Kidney glomerular epithelial cell (primary cell): ENCODE results near the gene SEPTIN10.
"Not testable (repeated sequence)": the region's sequence is repeated elsewhere in the genome, so short reads cannot be mapped to it uniquely, and the experiment has no call there.

Experiments
- DNase-seq: peaks from one replicate; lab custom pipeline; 2025; lab: John Stamatoyannopoulos, UW

SEPTIN10 gene

GRCh38 chr2:109613922-109614714 is at the start of gene SEPTIN10, which contains the start of gene SOWAHC:
SEPTIN10 (minus strand) TSS chr2:109613966; CDS start chr2:109613827, 139 bp downstream.
SOWAHC (plus strand) TSS chr2:109614364; CDS start chr2:109614490, 126 bp downstream.
- peak; percentile 99 for DNase-seq

GRCh38 chr2:109662889-109663288 is 49.1 kb upstream of the SEPTIN10 start:
- no peak for DNase-seq

GRCh38 chr2:109660046-109660860 is 46.5 kb upstream of the SEPTIN10 start:
- DNase-seq, result no peak

DNA sequence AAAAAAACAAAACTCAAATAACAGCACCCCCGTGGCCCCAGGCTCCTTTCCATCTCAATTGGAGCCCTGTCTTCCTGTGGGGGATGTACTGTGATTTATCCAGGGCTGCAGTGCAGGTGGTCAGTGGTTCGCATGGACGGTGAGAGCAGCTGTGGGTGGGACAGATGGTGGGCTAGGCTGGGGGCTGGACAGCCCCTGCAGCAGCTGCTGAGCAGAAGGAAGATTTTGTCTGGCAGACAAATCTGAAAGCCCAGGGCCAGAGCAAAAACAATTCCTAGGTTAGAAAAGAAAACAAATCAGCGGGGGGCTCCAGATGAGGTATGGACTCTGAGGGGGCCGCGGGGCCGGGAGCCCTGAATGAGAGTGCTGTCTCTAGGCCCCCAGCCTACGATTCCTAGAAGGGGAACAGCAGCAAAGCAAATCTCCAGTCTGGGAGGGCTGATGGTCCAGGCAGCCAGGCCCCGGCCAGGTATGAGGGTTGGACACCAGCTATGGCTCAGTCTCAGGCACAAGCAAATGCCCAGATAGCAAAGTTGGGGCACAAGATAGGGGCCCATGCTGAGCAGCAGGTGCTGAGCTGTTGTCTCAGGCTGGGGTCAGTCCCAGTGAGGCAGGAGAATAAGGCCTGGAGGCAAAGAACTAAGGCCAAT is 45.8 kb upstream of the SEPTIN10 start:
- no peak for DNase-seq

DNA sequence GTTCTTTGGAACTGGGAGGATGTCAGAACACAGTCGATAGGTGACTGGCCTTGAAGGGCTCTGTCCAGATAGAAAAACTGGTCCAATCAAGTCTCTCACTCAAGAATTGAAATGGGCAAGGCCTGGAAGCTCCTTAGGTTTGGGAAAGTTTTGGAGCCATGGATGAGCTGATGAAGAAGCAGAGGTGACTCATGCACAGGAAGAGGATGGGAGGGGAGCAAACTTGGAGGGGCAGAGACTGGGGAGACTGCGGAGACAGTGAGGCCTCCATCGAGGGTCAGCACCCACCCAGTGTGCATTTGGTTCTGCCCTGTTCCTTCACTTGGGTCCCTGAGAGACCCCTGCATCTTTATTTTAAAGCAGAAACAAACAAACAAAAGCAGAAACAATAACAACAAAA is 41.5 kb upstream of the SEPTIN10 start:
- no peak for DNase-seq

DNA sequence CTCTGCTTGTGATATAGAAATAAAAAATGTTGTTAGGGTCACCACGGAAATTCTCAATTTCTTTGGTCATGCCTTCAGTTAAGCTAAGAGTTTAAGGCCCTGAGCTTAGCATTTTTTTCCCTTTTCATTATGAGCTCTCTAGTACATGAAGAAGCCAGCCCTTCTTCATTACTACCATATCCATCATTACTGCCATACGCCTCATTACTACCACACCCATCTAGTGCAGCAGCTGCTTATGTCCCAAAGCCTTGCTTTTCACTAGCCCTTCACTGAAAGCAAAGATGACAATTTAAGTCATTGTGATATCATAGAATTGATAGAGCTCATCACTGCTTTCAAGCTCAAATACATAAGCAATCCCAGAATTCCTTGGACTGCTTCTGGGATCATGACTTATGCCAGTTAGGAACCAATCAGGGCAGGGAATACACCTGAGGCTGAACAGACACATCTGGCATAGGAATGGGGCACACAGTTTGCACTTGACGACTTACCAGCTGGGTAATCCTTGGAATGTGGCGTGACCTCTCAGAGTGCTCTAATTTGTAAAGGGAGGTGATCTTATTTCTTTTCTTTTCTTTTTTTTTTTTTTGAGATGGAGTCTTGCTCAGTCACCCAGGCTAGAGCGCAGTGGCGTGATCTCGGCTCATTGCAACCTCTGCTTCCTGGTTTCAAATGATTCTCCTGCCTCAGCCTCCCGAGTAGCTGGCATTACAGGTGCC is 40.7 kb upstream of the SEPTIN10 start:
- no peak for DNase-seq

DNA sequence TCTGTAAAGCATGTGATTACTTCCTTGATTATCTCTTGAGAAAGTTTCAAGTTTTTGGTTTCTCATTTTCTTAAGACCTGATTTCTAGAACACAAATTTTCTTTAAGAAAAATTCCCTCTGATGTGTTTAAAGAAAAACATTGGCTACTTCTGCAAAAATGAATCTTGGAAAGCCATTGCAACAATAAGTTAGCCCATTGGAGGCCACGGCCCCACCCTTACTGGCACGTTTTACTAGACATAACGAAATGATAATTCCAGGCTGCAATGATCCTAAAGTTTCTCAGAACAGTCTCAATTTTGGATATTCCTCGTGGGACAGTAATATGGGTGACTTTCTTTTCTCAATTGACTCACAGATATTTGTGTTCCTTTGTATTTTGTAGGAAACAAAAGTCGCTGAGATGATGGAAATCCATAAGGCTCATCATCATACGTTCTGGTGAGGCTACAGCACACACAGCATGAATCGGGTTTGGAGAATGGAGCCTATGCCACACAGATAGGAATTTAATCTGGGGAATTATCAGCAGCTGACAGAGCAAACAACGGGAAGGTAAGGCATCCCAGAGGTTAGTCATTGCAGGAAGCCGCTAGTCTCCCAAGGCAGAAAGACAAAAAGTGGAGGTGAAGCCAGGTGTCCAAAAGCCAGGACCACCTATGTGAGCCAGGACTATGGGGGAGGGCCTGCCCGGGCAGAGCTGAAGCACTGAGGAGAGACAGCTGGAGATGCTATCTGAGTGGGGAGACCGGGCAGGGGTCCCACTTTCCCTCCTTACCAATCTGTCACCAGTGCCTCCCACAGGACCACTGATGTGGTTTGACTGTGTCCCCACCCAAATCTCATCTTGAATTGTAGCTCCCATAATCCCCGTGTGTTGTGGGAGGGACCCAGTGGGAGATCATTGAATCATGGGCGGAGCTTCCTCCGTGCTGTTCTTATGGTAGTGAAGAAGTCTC is 36.2 kb upstream of the SEPTIN10 start:
- no peak for DNase-seq

DNA sequence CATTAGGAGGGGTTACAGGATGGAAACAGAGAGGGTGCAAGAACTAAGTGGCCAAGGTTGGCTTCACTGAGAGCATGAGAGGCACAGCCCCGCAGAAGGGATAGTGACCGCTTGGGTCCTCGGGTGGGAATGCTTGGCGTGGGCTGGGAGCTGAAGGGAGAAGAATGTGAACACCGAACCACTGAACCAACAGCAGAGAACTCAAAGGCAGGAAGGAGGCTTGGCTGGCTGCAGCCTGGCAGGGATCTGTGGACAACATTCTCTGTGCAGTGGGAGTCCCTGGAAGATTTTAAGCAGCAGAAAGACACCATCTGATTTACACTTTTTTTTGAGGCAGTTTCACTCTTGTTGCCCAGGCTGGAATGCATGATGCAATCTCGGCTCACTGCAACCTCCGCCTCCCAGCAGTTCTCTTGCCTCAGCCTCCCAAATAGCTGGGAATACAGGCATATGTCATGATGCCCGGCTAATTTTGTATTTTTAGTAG is 34.3 kb upstream of the SEPTIN10 start:
- peak; percentile 79 for DNase-seq

- DNase-seq, result peak; percentile 79
Measured at GRCh38 chr2:109647636-109648035, 33.9 kb upstream of the SEPTIN10 start.

DNA sequence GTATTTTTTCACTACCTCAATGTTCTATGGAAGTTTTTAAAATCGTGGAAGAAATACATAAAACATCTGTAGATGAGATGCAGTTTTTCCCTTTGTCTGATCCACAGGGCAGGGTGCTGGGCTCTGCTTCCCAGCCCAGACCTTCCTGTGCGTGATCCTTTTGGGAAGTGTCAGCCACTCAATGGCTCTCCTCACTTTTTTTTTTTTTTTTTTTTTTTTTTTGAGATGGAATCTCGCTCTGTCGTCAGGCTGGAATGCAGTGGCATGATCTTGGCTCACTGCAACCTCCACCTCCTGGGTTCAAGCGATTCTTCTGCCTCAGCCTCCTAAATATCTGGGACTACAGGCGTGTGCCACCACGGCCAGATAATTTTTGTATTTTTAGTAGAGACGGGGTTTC is 33.2 kb upstream of the SEPTIN10 start:
- no peak for DNase-seq

- no peak for DNase-seq
Measured at GRCh38 chr2:109645412-109646184, 31.8 kb upstream of the SEPTIN10 start.

DNA sequence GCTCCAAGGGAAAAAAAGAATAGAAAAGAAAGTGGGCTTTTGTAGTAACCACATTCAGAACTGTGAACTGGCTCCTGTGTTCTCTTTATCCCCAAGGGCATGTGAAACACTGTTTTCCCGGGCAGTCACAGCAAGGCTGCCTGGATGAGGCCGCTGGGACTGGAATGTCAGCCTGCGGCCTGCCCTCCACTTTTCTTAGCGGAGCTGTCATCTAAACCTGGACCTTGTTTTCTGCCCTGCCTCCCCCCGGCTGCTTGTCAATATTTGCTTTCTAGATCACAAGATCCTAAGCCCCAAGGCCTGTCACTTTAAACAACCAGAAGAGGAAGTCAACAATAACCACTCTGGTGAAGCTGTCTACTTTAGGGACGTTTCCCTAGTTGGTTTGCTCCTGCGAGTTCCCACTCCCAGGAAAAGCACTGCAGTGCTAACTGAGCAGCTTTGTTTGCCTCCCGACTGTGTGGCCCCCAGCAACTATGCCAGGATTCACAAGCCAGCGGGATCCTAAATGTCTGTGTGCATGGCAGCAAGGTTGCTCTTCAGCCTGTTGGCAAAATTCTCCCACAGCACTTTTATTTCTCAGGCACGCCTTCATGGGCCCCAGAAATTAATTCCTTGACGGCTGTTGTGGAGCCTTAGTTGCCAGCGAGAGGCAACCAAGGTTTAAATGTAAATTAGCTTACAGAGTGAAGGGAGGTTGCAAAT is 31.0 kb upstream of the SEPTIN10 start:
- no peak for DNase-seq

DNA sequence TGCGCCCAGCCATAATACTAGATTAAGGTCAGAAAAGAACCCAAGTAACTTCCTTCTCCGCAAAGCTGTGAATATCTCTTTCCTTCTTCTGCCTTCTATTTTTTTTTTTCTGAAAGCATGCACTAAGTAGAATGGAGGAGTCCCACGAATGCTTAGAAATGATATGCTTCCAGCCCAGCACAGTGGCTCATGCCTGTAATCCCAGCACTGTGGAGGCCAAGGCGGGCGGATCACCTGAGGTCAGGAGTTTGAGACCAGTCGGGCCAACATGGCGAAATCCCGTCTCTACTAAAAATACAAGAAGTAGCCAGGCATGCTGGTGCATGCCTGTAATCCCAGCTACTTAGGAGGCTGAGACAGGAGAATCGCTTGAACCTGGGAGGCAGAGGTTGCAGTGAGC is 26.2 kb upstream of the SEPTIN10 start:
- not testable (repeated sequence) for DNase-seq

GRCh38 chr2:109638795-109639194 is 25.0 kb upstream of the SEPTIN10 start:
- DNase-seq, result no peak

DNA sequence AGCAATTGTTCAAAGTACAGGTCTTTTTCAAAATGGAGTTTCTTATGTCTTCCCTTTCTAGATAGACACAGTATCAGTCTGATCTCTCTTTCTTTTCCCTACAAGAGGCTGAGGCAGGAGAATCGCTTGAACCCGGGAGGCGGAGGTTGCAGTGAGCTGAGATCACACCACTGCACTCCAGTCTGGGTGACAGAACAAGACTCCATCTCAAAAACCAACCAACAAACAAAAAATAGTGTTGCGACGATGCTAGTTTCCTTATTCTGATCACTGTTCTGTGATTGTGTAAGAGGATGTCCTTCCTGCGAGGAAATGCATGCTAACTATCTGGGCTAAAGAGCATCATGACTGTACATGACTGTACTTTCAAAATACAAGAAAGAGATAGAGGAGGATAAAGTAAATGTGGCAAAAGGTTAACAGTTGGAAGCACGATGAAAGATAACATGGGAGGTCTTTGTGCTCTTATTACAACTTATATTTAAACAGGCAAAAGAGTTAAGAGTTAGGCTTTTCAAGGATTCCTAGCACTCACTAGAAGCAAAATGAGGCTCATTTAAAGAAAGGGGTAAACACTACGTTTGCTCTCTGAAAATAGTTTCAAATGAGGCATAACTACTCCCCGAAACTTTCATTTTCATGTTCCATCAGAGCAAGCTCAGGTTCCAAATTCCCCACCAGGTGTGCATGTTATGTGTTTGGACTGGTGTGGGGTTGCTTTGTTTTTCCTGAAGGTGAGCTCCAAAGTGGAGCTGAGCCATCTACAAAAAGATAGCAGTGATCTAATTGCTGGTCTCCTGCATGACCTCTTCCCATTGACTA is 24.2 kb upstream of the SEPTIN10 start:
- DNase-seq, result no peak

DNA sequence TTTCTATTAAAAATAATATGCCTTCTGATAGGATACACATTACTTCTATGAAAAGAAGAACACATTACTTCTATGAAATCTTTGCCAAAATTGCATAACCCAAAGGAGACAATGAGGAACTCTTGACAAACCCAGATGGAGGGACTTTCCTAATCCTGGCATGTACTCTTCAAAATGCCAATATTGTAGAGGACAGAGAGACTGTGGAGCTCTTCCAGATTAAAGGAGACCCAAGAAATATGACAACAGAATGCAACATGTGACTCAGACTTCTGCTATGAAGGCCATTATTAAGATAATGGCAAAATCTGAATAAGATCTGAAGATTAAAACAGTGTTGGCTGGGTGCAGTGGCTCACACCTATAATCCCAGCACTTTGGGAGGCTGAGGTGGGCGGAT is 22.6 kb upstream of the SEPTIN10 start:
- no peak for DNase-seq

DNA sequence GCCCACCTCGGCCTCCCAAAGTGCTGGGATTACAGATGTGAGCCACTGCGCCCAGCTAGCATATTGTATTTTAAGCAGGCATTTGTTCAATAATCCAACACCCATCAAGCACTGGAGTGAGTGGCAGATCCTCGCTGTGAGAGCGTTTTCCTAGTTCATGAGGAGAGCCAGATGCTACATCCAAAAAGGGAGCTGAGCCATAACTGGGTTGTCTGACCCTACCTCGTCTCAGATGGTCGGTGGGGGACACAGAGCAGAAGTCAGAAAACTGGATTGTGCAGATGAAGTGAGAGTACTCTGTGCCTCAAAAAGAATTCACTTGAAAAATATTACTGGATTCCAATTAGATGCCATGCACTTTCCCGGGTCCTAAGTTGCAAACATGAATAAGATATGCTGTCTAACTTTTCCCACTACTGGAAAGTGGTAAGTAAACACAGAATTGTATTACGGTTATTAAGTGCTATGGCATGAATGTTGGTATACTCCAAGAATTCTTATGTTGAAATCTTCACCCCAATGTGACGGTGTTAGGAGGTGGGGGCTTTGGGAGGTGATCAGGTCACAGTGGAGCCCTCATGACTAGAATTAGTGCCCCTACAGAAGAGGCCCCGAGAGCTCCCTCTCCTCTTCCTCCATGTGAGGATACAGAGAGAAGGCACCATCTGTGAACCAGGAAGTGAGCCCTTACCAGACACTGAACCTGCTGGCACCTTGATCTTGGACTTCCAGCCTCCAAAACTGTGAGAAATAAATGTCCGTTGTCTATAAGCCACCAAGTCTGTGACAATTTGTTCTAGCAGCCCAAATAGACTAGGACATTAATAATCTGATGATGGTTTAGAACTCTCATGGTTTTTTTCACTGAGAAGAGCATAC is 21.9 kb upstream of the SEPTIN10 start:
- DNase-seq, result no peak
